Measurements from ENCODE around the gene TMEM258. TPM values are rescaled to one million over a fixed set of nuclear protein-coding genes. Genes with fewer than 3 reads are reported as not detected.

Gene TMEM258
- total and polyA plus RNA-seq, 10 of the 15 experiments (the other 5 are each of a cell fraction or from before 2014, with no cell fraction given): 160 to 840 (median 326) TPM

GRCh38 chr11:61828629-61829407 is 36.4 kb upstream of the TMEM258 start (continued):
- TF ChIP-seq ZNF687 (IDR thresholded peaks at IDR 0.05) (no peak), USF1 (IDR thresholded peaks at IDR 0.05; ENCODE audit: borderline replicate concordance, extremely low read length, insufficient read depth, low read depth, low read length) (no peak), SIN3A (IDR thresholded peaks at IDR 0.05; ENCODE audit: low read depth, low read length) (no peak), CHD2 (IDR thresholded peaks at IDR 0.05; ENCODE audit: borderline replicate concordance, low read depth, low read length) (no peak), MTA2 (IDR thresholded peaks at IDR 0.05; ENCODE audit: low read depth) (no peak), CEBPB (IDR thresholded peaks at IDR 0.05; ENCODE audit: borderline replicate concordance in 1 of 2, low read depth in 2 of 2, low read length in 2 of 2) (no peak), EGR1 (IDR thresholded peaks at IDR 0.05; ENCODE audit: borderline replicate concordance in 1 of 2, low read depth in 2 of 2, low read length in 2 of 2) (0 out of 3 replicates have a peak, but pooled peaks of 1 of the 2 experiments have one; percentile 26), ZNF274 (IDR thresholded peaks at IDR 0.05; ENCODE audit: insufficient read depth, insufficient read length) (no peak), BCL3 (IDR thresholded peaks at IDR 0.05; ENCODE audit: borderline replicate concordance, insufficient read depth, low read depth, low read length, poor library complexity, severe bottlenecking) (no peak), LARP7 (IDR thresholded peaks at IDR 0.05) (peak; percentile 56; the same call in 1 of the 2 replicates), WRNIP1 (IDR thresholded peaks at IDR 0.05; ENCODE audit: borderline replicate concordance, low read depth, low read length) (0 out of 2 replicates have a peak, but pooled peaks have one; percentile 45)

Data from GM12878 (cell line).